IPS-NIHi11 (cell line): ENCODE results near the gene ANAPC2.

ENCODE experiments used
- DNase-seq: peaks from one replicate; pipeline ENCODE4 v3.0.0; 2012; ENCODE audit warnings: mixed read lengths, low spot score

ANAPC2 gene

GRCh38 chr9:137127301-137128157, 60.8 kb downstream of the ANAPC2 start:
- DNase-seq = no peak

DNA sequence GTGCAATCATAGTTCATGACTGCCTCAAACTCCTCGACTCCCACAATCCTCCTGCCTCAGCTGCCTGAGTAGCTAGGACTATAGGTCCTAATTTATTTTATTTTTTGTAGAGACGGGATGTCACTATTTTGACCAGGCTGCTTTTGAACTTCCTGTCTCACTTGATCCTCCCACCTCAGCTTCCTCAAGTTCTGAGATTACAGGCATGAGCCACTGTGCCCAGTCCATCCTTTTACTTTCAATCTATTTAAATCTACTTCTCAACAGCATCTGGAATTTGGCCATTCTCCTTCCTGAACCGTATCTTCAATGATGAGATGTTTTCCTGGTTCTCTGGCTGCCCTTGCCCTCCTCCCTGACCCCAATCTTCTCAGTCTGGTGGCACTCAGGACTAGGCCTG, 61.6 kb downstream of the ANAPC2 start:
- no peak for DNase-seq
